GM19397 (cell line): ENCODE data around the gene RASD2.
"Not testable (repeated sequence)": the region's sequence is repeated elsewhere in the genome, so short reads cannot be mapped to it uniquely, and the experiment has no call there.

Experiments used
- ATAC-seq: cut with Tn5 transposase; IDR thresholded peaks from one replicate; pipeline ENCODE4 v1.9.1; 2021; ENCODE audit warnings: mild to moderate bottlenecking, moderate library complexity; ENCODE audit not compliant: unreplicated experiment

Gene RASD2, protein sequence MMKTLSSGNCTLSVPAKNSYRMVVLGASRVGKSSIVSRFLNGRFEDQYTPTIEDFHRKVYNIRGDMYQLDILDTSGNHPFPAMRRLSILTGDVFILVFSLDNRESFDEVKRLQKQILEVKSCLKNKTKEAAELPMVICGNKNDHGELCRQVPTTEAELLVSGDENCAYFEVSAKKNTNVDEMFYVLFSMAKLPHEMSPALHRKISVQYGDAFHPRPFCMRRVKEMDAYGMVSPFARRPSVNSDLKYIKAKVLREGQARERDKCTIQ

DNA sequence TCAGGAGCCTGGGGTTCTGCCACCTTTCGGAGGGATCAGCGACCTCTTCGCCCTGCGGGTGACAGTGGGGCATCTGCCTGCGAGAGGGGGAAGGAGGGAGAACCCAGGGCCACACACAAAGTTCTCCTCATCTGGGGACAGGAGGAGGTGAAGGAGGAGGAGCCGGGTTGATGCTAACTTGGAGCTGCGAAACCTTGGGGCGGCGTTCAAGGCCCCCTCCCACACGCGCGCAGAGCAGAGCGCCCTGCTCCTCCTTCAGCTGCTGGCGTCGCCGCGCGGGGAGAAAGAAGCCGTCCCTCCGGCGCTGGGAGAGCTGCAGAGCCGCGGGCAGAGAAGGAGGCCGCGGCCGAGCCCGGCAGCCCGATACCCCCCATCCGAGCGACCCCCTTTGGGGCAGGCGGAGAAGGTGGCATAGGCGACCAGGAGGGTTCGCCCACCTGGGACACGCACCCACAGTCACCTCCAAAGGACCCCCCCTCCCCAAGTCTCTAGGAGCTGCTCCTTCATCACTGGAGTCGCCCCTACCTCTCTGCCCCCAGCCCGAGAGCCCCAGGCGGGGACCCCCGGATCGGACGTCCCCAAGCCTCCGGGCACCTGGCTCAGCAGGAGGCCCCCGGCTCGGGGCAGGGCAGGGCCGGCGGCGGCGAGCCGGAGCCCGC, at the start of gene RASD2:
TSS of gene RASD2 (plus strand) at position 237 of the 659 bp plus-strand sequence. CDS start 5,979 bp downstream, outside the sequence.
- ATAC-seq = no peak

DNA sequence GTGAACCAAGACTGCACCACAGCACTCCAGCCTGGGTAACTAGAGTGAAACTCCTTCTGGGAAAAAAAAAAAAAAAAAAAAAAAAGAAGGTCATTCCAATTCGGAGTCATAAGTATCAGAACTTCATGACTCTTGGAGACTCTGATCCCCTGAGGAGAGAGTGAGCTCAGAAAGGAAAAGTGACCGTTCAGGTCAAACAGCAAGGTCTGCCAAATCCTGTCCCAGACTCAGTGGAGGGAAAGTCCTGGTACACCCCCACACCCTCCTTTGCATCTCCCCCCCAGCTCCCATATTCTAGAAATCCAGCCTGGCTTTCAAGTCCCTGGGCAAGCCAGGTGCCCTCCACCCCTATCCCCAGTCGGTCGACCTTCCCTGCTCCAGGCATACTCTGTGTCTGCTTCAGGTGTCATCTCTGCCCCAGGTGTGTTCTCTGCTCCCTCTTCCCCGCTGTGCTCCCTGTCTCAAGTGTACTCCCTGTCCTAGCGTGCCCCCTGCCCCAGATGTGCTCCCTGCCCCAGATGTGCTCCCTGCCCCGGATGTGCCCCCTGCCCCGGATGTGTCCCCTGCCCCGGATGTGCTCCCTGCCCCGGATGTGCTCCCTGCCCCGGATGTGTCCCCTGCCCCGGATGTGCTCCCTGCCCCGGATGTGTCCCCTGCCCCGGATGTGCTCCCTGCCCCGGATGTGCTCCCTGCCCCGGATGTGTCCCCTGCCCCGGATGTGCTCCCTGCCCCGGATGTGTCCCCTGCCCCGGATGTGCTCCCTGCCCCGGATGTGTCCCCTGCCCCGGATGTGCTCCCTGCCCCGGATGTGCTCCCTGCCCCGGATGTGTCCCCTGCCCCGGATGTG, 49.3 kb upstream of the RASD2 start:
- not testable (repeated sequence) for ATAC-seq

DNA sequence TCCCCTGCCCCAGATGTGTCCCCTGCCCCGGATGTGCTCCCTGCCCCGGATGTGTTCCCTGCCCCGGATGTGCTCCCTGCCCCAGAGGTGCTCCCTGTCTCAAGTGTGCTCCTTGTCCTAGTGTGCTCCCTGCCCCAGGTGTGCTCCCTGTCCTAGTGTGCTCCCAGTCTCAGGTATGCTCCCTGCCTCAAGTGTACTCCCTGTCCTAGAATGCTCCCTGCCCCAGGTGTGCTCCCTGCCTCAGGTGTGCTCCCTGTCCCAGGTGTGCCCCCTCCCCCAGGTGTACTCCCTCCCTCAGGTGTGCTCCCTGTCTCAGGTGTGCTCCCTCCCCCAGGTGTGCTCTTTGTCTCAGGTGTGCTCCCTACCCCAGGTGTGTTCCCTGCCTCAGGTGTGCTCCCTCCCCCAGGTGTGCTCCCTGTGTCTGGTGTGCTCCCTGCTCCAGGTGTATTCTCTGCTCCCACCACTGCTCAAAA, 48.7 kb upstream of the RASD2 start:
- no peak for ATAC-seq

DNA sequence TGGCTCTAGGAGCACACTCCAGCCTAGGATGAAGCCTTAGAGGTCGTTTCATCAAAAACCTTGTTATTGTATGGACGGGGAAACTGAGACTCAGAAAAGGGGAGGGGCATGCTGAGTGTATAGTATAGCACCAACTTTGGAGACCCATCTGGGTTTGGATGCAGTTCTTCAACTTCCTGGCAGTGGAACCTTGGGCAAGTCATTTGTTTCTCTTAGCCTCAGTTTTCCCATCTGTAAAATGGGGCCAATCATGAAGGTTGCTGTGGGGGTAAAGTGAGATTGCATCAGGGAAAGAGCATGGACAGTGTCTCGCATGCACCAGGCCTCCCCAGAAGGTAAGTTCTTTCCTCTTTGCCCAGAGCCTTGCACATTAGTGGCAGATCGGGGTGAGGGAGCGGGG, 47.6 kb upstream of the RASD2 start:
- no peak for ATAC-seq

DNA sequence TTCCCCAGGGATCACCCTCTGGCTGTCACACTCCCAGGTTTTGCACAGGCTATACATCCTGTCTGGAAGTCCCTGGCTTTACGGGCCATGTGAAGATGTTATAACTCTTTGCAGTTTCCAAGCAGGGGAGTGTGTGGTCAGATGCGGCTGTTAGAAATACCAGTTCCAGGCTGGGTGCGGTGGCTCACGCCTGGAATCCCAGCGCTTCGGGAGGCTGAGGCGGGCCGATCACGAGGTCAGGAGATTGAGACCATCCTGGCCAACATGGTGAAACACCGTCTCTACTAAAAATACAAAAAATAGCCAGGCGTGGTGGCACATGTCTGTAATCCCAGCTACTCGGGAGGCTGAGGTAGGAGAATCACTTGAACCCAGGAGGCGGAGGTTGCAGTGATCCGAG, 44.9 kb upstream of the RASD2 start:
- not testable (repeated sequence) for ATAC-seq

DNA sequence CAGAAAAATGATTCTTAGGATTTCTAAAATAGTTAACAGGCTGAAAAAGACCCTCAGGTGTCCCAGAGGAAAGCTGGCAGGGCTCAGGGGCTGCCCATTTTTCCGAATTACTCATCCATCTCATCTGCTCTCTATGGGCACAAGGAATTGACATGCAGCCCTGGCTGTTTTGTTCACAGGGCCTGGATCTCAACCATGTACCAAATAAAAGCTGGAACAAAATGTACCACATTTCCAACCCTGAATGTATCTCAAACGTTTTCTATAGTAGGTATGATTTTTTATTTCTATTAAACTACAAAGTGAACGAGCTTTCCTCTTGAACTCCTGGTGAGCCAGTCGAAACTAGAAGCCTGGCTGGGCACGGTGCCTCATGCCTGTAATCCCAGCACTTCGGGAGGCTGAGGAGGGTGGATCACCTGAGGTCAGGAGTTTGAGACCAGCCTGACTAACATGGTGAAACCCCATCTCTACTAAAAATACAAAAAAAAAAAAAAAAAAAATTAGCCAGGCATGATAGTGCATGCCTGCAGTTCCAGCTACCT, 43.8 kb upstream of the RASD2 start:
- no peak for ATAC-seq

DNA sequence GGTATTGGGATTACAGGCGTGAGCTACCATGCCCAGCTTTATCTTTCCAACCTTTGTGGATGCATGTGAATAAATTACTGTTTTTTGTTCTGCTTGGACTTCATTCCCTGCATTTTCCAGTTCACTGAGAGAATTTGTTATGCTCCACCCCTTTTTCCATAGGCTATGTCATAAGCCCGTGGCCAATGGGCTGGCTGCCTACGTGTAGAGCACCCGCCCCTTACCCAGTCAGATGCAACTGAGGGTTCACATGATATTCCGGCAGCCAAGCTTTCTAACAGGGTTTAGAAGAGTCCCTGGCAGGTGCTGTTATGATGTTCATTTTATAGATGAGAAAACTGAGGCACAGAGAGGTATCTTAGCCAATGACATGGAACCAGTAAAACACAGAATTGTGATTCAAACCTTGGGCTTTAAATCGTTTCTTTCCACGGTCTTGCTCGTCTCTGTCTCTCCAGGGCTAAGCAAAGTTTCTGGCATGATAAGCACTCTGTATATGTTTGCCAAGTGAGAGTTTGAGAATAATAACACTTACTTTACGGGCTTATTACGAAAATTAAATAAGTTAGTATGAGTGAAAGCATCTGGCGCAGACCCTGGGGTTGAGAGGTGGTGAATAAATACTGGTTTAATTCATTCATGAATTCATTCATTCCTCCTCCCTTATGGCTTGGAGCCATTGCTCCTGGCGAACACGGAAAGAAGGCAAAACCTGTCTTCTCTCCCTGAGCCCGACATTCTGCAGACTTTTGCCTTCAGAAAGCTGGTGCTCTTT, 42.4 kb upstream of the RASD2 start:
- no peak for ATAC-seq

DNA sequence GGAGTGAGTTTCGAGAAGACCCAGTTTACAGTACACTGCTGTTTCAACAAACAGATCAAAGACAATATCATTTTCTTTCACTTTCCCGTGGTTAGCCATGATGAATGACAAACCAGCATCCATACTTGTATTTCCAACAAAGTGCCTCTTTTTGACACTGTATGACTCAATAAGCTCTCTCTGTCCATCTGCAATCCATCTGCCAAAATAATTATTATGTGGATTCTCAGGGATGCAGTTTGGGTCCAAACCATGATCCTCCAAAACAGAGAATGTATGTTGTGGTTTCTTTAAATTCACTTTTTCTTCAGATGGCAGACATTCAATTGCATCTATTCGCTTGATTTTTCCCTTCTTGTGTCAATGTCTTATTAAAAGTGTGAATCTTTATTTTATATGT, 37.8 kb upstream of the RASD2 start:
- ATAC-seq = no peak

DNA sequence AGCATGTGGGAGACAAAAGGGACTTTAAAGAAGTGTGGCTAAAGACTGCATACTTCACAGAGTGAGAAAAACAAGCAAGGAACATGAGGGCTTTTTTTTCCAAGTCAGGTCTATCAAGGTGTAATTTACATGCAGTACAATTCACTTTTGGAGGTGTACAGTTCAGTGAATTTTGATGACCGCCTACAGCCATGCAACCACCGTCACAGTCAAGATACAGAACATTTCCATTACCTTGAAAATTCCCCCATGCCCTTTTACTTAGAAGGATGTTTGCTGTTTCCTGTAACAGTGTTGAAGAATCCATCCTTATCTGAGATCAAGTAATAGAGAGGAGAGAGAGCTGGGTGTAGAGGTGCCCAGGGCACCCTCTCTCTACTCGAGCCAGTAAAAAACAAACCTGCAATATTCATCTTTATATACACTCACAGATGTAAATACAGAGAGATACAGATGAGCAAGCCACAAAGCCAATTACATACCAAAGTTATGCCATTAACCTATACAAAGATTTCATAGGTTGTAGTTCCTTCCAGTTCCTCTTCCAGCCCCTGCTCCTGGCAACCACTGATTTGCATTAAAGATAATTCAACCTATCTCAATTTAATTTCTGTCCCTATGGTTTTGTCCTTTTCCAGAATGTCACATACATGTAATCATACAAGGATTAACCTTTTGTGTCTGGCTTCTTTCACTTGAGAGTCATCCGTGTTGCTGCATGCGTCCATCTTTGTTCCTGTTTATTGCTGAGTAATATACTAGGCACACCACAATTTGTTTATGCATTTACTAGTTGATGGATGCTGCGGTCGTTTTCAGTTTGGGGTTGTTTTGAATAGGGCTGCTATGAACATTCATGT, 35.0 kb upstream of the RASD2 start:
- no peak for ATAC-seq

DNA sequence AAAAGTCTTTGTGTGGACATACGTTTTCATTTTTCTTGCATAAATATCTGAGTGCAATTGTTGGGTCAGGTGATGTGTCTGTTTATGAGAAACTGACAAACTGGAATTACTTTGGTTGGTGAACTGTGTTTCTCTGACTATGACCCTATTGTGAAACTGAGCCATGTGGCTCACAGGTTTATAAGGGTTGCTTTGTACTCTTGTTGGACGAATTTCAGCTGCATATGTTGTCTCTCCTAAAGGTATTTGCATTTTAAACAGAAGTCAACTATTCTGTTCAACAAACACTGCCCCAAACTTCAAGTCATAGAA, 34.4 kb upstream of the RASD2 start:
- no peak for ATAC-seq

DNA sequence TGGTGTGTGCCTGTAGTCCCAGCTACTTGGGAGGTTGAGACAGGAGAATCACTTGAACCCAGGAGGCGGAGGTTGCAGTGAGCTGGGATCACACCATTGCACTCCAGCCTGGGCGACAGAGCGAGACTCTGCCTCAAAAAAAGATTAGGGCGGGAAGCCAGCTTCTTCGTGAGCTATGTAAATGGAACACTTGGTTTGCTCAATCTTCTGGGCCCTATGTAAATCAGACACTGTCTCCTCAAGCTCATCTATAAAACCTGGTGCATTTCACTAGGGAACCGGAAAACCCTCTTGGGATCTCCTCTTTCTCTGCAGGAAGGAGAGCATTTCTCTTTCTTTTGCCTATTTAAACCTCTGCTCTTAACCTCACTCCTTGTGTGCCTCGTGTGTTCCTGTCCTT, 32.8 kb upstream of the RASD2 start:
- not testable (repeated sequence) for ATAC-seq

DNA sequence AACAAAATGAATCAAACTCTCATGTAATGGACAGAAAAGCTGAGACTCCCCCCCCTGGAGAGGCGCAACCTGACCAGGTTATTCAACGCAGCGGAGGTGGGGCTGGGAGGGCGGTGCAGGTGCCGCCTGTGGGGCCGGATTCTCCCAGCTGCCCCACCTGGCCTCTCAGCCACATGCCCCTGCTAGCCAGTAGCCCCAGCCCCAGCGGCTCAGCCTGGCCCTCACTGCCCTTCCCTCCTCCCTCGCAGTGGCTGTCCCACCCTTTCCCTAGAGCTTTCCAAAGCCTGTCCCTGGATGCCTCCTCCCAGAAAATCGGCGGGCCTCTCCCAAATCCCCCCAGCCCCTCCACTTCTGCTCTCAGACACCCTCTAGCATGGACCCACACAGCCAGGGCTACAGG, 31.2 kb upstream of the RASD2 start:
- no peak for ATAC-seq

DNA sequence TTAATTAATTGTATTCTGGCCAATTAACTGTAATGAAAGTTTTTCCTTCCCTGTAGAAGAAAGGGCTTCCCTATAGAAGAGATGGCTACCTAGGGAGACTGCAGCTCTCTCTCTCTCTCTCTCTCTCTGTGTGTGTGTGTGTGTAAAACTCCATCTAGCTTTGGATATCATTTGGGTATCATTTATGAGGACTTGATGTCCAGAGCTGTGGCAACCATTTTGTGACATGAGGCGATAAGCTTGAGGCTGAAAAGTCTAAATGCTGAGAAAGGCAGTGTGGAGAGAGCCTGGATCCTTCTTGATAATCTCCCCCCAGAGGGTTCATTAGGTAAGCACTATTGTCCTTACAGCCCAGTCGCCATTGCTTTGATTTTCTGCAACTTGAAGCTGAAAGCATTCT, 30.7 kb upstream of the RASD2 start:
- no peak for ATAC-seq

DNA sequence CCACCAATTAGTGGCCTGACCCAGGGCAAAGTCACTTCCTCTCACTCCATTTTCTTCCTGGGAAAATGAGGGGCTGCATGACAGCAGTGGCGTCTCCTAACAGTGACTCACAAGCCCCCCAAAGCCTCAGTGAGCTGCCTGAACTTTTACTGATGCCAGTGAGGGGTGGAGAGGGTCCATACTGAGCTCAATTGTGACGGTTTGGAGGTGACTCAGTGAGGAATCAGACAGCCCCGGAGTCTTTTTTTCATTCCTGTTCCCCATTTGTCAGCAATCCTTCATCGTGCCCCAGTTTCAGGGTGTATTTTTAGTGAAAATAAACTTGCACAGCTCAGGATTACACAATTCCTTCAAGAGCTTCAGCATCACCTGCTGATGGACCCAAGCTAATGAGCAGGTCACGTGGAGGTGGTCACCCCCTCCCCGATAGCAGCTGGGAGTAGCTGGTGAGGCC, 30.1 kb upstream of the RASD2 start:
- ATAC-seq = no peak

DNA sequence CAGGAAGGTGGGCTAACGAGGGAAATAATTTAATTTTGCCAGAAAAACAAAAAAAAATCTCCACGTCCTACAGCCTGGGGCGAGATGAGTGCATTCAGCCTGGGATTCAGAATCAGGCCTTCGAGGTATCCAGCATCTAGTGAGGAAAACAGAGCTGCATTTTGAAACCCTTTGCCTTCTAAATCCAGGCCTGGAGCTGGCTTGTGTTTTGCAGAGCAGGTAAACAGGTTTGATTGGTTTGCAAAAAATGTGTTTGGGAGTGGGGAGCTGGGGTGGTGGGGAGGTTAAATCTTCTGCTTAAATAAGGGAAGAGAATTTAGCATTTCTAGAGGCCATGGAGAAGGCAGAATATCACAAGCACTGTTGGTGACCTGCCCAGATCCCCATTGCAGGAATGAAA, 29.7 kb upstream of the RASD2 start:
- ATAC-seq = no peak

DNA sequence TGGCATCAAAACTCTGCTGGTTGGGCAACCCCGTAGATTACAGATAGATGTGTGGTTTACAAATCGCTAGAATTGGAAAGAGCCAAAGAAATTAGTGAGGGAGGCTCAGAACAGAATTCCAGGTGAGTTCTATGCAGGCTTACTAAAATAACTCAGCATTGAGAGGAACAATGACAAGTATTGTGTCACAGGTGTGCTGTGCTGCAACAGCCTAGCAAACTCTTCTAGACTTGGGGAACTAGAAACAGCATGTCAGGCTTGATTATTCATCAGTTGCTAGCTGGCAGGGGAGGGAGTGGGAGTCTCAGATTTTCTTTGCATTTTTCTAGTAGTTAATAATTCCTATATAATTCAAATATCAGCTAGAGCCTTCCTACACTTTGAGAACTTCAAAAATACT, 26.3 kb upstream of the RASD2 start:
- no peak for ATAC-seq

DNA sequence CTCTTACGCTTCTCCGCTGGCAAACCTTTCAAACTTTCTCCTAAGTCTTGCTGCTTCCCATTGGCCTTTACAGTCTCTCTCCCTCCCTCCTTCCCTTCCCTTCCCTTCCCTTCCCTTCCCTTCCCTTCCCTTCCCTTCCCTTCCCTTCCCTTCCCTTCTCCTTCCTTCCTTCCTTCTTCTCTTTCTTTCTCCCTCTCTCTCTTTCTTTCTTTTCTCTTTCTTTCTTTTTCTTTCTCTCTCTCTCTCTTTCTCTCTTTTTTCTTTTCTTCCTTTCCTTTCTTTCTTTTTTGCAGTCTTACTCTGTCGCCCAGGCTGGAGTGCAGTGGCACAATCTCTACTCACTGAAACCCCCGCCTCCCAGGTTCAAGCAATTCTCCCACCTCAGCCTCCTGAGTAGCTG, 24.7 kb upstream of the RASD2 start:
- not testable (repeated sequence) for ATAC-seq

DNA sequence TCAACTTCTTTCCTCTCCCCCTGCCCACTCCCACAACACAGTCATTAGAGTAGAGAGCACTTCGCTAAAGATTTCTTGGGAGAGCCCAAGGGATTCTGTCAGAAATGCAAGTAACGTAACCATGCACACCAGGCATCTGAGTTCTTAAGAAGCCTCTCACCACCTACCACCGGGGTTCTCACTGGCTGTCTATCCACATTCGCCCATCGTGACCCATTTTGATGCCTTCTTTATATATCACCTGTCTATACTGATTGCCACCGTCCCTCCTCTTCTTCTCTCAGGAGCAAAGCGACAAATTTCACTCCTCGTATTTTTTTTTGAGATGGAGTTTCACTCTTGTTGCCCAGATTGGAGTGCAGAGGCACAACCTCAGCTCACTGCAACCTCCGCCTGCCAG, 23.9 kb upstream of the RASD2 start:
- ATAC-seq = no peak

DNA sequence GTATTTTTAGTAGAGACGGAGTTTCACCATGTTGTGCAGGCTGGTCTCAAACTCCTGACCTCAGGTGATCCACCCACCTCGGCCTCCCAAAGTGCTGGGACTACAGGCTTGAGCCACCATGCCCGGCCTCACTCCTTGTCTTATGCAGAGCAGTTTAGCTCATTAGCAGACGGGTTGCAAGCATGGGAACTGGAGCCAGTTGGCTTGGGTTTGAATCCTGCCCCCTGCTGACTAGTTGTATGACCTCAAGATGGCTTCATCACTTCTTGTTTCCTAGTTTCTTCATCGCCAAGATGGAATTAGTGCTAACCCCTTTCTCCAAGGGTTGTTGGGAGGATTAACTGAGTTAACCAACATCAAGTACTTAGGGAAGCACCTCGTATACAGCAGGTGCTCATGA, 23.4 kb upstream of the RASD2 start:
- ATAC-seq = no peak
